Urothelium cell line (cell line): Measurements from ENCODE around the gene STX2.
"Not testable (repeated sequence)": the region's sequence is repeated elsewhere in the genome, so short reads cannot be mapped to it uniquely, and the experiment has no call there.

Source experiments
- DNase-seq: peaks from one replicate; pipeline ENCODE4 v3.0.0; 2011; ENCODE audit warnings: low spot score, mixed read lengths
- FAIRE-seq: peaks from 2 replicates; lab custom pipeline; 2011; peaks lifted over from hg19 to GRCh38; lab: Jason Lieb, UNC

The STX2 gene

GRCh38 chr12:130870442-130871285 is 31.6 kb upstream of the STX2 start:
- FAIRE-seq (peak; percentile 56), DNase-seq (peak; percentile 84)

- no peak for DNase-seq
- no peak for FAIRE-seq
These were observed 29.4 kb upstream of the STX2 start for GRCh38 chr12:130868412-130868811.

GRCh38 chr12:130863298-130863697 is 24.2 kb upstream of the STX2 start:
- FAIRE-seq (no peak), DNase-seq (no peak)

GRCh38 chr12:130862771-130863170 is 23.7 kb upstream of the STX2 start:
- DNase-seq, result not testable (repeated sequence)

DNA sequence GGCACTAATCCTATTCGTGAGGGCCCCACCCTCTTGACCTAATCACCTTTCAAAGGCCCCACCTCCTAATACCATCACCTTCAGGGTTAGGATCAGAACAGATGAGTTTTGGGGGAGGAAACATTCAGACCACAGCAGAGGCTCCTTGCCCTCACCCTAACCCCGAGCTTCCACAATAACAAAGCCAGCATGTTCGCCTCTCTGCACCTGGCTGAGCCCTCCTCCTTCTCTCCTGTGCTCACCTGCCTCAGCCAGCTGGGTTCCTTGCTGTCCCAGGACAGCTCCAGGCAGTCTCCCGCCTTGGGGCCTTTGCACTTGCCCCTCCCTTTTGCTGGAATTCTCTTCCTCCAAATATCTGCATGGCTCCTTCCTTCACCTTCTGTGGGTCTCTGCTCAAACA is 23.1 kb upstream of the STX2 start:
- DNase-seq (no peak), FAIRE-seq (no peak)

More at GRCh38 chr12:130862771-130863170, 23.7 kb upstream of the STX2 start:
- FAIRE-seq, result not testable (repeated sequence)

GRCh38 chr12:130860311-130860710 is 21.3 kb upstream of the STX2 start:
- no peak for FAIRE-seq
- no peak for DNase-seq

DNA sequence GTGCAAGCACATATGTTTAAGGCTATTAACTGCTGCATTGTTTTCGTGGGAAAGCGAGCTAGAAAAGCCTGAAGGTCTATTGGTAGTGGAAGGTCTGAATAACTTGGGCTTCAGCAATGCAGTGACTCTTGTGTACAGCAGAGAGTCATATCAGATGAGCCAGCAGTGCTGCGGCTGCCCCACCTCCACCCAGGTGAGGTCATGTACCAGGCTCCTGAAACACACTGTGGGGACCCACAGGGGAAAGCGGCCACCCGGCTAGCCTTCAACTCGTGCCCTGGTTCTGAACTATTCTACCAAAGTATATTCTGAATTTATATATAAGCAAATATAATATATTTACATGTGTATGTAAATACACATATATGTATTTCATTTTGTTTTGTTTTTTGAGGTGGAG is 20.1 kb upstream of the STX2 start:
- no peak for FAIRE-seq
- DNase-seq, result no peak

DNA sequence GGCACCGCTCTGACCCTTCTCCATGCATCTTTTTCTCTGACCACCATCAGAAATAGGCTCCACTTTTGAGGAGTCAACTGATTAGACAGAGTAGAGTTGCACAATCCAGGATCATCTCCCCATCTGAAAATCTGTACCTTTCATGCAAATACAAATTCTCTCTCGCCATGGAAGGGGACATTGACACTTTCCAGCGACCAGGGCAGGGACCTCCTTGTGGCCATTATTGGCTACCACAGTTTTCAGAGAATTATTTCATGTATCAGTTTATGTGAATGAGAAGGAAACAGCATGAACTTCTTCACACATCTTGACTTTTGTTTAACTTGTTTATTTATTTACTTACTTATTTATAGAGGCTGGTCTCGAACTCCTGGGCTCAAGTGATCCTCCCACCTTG is 19.0 kb upstream of the STX2 start:
- no peak for FAIRE-seq
- DNase-seq, result no peak

DNA sequence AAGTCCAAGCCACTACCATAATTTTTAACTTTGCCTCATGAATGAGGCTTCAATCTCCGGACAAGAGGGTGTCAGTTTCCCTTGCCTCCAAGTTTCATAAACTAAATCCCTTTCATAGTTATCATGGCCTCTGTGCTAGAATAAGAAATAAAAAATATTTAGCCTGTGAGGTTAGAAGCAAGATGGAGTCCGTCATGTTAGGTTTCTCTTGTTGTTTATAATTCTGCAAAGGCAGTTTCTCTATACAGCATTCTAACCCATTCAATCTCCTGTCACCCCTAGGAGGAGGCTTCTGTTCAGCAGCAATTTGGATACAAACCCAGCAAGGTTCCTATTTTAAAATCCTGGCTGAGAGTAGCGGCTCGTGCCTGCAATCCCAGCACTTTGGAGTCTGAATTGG is 17.0 kb upstream of the STX2 start:
- DNase-seq (no peak), FAIRE-seq (no peak)

- DNase-seq (no peak), FAIRE-seq (no peak)
These were observed 11.5 kb upstream of the STX2 start for GRCh38 chr12:130850418-130851021.

DNA sequence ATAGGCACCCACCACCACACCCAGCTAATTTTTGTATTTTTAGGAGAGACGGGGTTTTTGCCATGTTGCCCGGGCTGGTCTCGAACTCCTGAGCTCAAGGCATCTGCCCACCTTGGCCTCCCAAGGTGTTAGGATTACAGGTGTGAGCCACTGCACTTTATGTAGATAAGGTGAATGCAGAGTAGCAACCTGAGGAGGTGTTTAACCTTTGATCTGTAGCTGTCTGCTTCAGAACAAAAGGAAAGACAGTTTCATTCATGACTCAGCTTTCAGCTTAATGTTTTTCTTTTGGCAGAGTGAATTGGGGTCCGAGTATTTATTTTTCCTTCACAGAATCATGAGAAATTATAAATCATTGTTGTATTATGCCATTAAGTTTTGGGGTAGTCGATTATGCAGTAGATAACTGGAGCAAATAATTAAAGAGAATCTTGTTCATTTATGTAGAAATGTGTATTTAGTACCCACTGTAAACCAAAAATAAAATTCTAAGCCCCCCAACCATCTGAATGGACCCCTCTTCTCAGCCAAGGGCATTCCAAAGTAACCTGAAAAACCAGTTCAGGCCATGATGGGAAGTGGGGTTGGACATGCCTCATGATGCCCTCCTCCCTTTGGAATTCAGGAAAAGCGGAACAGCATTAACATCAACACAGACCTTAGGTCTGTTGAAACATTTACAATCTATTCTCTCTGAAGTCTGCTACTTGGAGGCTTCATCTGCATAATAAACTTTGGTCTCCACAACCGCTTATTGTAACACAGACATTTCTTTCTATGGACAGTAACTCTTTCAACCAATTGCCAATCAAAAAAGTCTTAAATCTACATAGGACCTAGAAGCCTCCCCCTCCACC is 10.7 kb upstream of the STX2 start:
- DNase-seq (no peak), FAIRE-seq (no peak)

DNA sequence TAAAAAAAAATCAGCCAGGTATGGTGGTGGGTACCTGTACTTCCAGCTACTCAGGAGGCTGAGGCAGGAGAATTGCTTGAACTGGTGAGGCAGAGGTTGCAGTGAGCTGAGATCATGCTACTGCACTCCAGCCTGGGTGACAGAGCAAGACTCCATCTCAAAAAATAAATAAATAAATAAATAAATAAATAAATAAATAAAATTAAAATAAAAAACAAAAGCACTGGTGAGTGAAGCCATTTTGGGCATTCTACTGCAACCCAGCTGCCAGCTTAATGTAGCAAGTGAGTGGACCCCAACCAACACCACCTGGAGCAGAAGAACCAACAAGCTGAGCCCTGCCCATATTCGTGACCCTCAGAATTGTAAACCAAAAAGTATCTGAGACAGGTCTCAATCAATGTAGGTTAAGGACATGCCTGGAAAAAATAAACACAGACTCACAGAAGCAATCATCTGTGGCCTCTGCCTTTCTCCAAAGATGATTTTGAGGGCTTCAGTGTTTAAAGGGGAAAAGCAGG is 9.8 kb upstream of the STX2 start:
- not testable (repeated sequence) for FAIRE-seq, DNase-seq

DNA sequence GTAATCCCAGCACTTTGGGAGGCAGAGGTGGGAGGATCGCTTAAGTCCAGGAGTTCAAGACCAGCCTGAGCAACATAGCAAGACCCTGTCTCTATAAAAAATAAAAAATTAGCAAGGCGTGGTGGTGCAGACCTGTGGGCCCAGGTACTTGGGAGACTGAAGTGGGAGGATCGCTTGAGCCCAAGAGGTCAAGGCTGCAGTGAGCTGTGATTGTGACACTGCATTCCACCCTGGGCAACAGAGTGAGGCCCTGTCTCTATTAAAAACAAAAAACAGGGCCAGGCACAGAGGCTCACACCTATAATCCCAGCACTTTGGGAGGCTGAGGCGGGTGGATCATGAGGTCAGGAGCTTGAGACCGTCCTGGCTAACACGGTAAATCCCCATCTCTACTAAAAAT is 9.1 kb upstream of the STX2 start:
- not testable (repeated sequence) for FAIRE-seq, DNase-seq

GRCh38 chr12:130847112-130847511 is 8.1 kb upstream of the STX2 start:
- no peak for FAIRE-seq
- no peak for DNase-seq

DNA sequence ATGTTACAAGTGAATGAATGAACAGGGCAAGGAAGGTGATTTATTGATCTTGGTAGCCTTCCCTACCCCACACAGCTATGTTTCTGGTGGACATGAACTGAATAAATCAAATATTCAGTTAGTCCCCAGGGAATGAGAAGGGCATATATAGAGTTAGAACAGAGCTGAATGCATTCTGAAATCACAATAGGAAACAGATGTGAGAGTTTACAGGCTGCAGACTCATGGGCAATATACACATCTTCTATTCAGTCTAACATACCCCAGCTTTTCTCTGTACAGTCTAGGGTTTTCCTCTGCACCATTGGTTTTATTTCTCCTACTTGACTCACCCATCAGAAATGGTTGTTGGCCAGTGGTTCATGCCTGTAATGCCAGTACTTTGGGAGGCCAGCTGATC is 7.3 kb upstream of the STX2 start:
- DNase-seq (no peak), FAIRE-seq (no peak)

GRCh38 chr12:130839770-130840404 is 837 bp upstream of the STX2 start:
- no peak for DNase-seq
- no peak for FAIRE-seq

DNA sequence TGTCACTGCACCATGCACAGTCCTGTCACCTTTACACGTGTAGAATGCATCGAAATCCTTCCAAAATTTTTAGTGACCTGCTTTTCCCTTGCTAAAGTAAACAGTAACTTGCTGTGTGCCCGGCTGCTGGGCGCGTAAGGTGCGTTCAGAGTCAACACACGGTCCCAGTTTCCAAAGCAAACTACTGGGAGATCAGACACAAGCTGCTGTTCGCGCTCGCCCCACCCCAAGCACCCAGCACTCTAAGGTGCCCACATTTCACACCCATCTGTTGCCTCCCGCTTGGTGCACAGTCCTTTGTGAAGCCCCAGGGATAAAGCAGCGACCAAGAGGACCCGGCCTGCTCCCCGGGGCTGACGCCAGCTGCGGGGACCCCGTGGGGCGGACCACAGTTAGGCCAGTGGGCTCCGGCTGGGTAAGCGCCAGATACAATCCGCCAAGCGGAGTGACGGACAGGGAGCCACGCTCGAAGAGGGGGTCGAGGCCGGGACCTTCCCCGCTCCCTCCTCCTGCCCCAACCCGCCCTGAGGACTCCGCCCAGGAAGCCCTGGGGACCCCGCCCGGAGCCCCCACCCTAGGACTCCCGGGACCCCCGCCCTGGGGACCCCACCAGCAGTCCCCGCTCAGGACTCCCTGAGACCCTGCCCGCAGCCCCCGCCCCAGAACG is 633 bp downstream of the STX2 start:
- DNase-seq, result peak; percentile 26
- no peak for FAIRE-seq

GRCh38 chr12:130835436-130835835 is 3.6 kb downstream of the STX2 start:
- FAIRE-seq, result no peak
- DNase-seq, result no peak

DNA sequence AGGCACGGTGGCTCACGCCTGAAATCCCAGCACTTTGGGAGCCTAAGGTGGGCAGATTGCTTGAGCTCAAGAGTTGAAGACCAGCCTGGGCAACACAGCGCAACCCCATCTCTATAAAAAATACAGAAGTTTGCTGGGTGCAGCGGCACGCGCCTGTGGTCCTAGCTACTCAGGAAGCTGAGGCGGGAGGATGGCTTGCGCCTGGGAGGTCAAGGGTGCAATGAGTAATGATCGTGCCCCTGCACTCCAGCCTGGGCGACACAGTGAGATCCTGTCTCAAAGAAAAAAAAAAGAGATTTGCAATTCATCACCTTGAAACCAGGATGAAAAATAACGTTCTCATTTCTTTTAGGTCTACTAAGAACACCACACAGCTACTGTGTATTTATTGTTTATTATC is 4.0 kb downstream of the STX2 start:
- no peak for FAIRE-seq
- DNase-seq, result no peak

- no peak for DNase-seq
These were observed 6.4 kb downstream of the STX2 start for GRCh38 chr12:130832561-130833209.

More at GRCh38 chr12:130832561-130833209, 6.4 kb downstream of the STX2 start:
- no peak for FAIRE-seq
